C4-2B (cell line): ENCODE results near the gene CCDC175.

Experiments
- ZFX ChIP-seq: fragments of 450-650 bp; IDR thresholded peaks from 2 replicates; pipeline ENCODE4 v1.6.1; 2017
- TF ChIP-seq, protein P1 (sequence below): fragments of 450-650 bp; conservative IDR thresholded peaks from 2 replicates; pipeline ENCODE4 v1.5.1; 2017; ENCODE audit warnings: mild to moderate bottlenecking

DNA sequence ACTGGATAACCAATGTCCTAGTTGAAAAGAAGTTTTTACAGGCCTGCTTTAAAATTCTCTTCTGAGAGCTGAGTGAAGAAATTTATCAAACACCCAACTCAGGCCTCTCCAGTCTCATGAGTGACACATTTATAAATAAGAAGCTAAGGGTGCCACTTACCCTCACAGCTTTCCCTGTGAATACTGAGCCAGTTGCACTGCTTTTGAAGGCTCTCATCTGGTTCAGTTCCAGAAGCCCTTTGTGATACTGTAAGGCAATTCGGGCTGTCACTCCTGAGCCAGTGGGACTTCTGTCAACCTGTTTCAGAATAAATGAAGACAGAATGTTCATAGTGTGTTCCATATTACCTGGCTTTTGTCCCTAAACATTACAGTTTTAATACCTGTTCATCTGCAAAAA is 100.9 kb downstream of the CCDC175 start:
- TF ChIP-seq, protein P1, sequence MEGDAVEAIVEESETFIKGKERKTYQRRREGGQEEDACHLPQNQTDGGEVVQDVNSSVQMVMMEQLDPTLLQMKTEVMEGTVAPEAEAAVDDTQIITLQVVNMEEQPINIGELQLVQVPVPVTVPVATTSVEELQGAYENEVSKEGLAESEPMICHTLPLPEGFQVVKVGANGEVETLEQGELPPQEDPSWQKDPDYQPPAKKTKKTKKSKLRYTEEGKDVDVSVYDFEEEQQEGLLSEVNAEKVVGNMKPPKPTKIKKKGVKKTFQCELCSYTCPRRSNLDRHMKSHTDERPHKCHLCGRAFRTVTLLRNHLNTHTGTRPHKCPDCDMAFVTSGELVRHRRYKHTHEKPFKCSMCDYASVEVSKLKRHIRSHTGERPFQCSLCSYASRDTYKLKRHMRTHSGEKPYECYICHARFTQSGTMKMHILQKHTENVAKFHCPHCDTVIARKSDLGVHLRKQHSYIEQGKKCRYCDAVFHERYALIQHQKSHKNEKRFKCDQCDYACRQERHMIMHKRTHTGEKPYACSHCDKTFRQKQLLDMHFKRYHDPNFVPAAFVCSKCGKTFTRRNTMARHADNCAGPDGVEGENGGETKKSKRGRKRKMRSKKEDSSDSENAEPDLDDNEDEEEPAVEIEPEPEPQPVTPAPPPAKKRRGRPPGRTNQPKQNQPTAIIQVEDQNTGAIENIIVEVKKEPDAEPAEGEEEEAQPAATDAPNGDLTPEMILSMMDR: no peak
- TF ChIP-seq ZFX: no peak
